AG20443 (cell line): ENCODE data around the gene DTX3.
"Not testable (repeated sequence)": the region's sequence is repeated elsewhere in the genome, so short reads cannot be mapped to it uniquely, and the experiment has no call there.

Experiments
- DNase-seq: peaks from one replicate; pipeline ENCODE4 v3.0.0; 2012; ENCODE audit warnings: low spot score, mixed read lengths

DTX3 gene

GRCh38 chr12:57604454-57604991 is at the start of gene DTX3:
Gene DTX3 (plus strand): TSS chr12:57604824. CDS start chr12:57606518, 1,694 bp downstream.
- peak; percentile 69 for DNase-seq

GRCh38 chr12:57554897-57555296 is 49.7 kb upstream of the DTX3 start:
- no peak for DNase-seq

GRCh38 chr12:57558864-57559263 is 45.8 kb upstream of the DTX3 start:
- DNase-seq, result no peak

- no peak for DNase-seq
These were observed 44.1 kb upstream of the DTX3 start for GRCh38 chr12:57560516-57560915.

GRCh38 chr12:57561117-57561516 is 43.5 kb upstream of the DTX3 start:
- DNase-seq, result not testable (repeated sequence)

- DNase-seq, result no peak
These were observed 41.3 kb upstream of the DTX3 start for GRCh38 chr12:57563358-57563757.

GRCh38 chr12:57564178-57564740 is 40.4 kb upstream of the DTX3 start:
- DNase-seq, result no peak

- no peak for DNase-seq
These were observed 35.8 kb upstream of the DTX3 start for GRCh38 chr12:57568838-57569237.

GRCh38 chr12:57569858-57570257 is 34.8 kb upstream of the DTX3 start:
- no peak for DNase-seq

- DNase-seq, result not testable (repeated sequence)
These were observed 34.2 kb upstream of the DTX3 start for GRCh38 chr12:57570438-57570837.

GRCh38 chr12:57571926-57572762 is 32.5 kb upstream of the DTX3 start:
- no peak for DNase-seq

- no peak for DNase-seq
These were observed 29.8 kb upstream of the DTX3 start for GRCh38 chr12:57574795-57575194.

- no peak for DNase-seq
These were observed 28.6 kb upstream of the DTX3 start for GRCh38 chr12:57575771-57576612.

- DNase-seq, result no peak
These were observed 27.9 kb upstream of the DTX3 start for GRCh38 chr12:57576613-57577160.

- DNase-seq, result no peak
These were observed 26.5 kb upstream of the DTX3 start for GRCh38 chr12:57577981-57578758.

- DNase-seq, result no peak
These were observed 25.6 kb upstream of the DTX3 start for GRCh38 chr12:57579011-57579410.

- DNase-seq, result no peak
These were observed 24.8 kb upstream of the DTX3 start for GRCh38 chr12:57579677-57580465.

- DNase-seq, result no peak
These were observed 24.2 kb upstream of the DTX3 start for GRCh38 chr12:57580466-57580795.

- DNase-seq, result no peak
These were observed 22.8 kb upstream of the DTX3 start for GRCh38 chr12:57581802-57582201.

- DNase-seq, result no peak
These were observed 22.2 kb upstream of the DTX3 start for GRCh38 chr12:57582440-57582839.
